GM12878 (cell line): ENCODE measurements around the gene SCN7A.

Experiments used
- CEBPB ChIP-seq, 2 experiments: fragments of 150-350 bp in 1 of 2; IDR thresholded peaks; 2 replicates each; pipeline ENCODE4 v1.6.1; 2012 to 2014; ENCODE audit warnings: low read depth in 2 of 2, low read length in 2 of 2, borderline replicate concordance in 1 of 2, inconsistent platforms in 1 of 2
- CHD1 ChIP-seq: IDR thresholded peaks from 2 replicates; pipeline ENCODE4 v1.6.1; 2012; ENCODE audit warnings: low read depth, low read length, improper control_type of control experiment
- CREM ChIP-seq: IDR thresholded peaks from 2 replicates; pipeline ENCODE4 v1.6.1; 2014; ENCODE audit warnings: antibody characterized with exemption, low read depth
- CTCF ChIP-seq, 3 experiments: IDR thresholded peaks in 2 of 3; conservative IDR thresholded peaks in 1 of 3; 2 replicates each; pipeline ENCODE4 v1.5.1; 2011; ENCODE audit warnings: low read depth in 3 of 3, low read length in 3 of 3, mild to moderate bottlenecking in 3 of 3, control low read depth in 2 of 3, moderate library complexity in 2 of 3, inconsistent platforms in 1 of 3, mixed read lengths in 1 of 3; ENCODE audit not compliant: control insufficient read depth in 2 of 3, insufficient read depth in 1 of 3; ENCODE audit errors: extremely low read depth in 1 of 3
- IRF3 ChIP-seq: fragments of 450-650 bp; IDR thresholded peaks from 2 replicates; pipeline ENCODE4 v1.6.1; 2014; ENCODE audit warnings: mild to moderate bottlenecking
- PKNOX1 ChIP-seq: fragments of 450-650 bp; IDR thresholded peaks from 2 replicates; pipeline ENCODE4 v1.6.1; 2016; ENCODE audit warnings: mild to moderate bottlenecking
- POLR2AphosphoS5 ChIP-seq: IDR thresholded peaks from 2 replicates; pipeline ENCODE4 v1.6.1; 2011; ENCODE audit warnings: mild to moderate bottlenecking, low read length, inconsistent platforms
- RELA ChIP-seq: fragments of 450-650 bp; IDR thresholded peaks from 2 replicates; pipeline ENCODE4 v1.8.0; 2014; ENCODE audit warnings: borderline replicate concordance; ENCODE audit not compliant: partially characterized antibody
- REST ChIP-seq: IDR thresholded peaks from 2 replicates; pipeline ENCODE4 v1.6.1; 2012; ENCODE audit warnings: mild to moderate bottlenecking, low read depth, low read length
- STAT3 ChIP-seq: IDR thresholded peaks from 2 replicates; pipeline ENCODE4 v1.6.1; 2011; ENCODE audit warnings: low read depth, low read length, improper control_type of control experiment
- ZNF384 ChIP-seq: IDR thresholded peaks from 2 replicates; pipeline ENCODE4 v1.6.1; 2012; ENCODE audit warnings: low read depth, mild to moderate bottlenecking, low read length, improper control_type of control experiment, borderline replicate concordance
- TF ChIP-seq, protein P1 (sequence below): fragments of 450-650 bp; IDR thresholded peaks from 2 replicates; pipeline ENCODE4 v1.6.1; 2016; ENCODE audit warnings: mild to moderate bottlenecking, moderate library complexity, borderline replicate concordance
- TF ChIP-seq, protein P2 (sequence below): fragments of 150-350 bp; IDR thresholded peaks from 2 replicates; pipeline ENCODE4 v1.6.1; 2014; ENCODE audit warnings: mild to moderate bottlenecking, low read depth, low read length
- TF ChIP-seq, protein P3 (sequence below): IDR thresholded peaks from 2 replicates; pipeline ENCODE4 v1.6.1; 2012; ENCODE audit warnings: low read depth, low read length, improper control_type of control experiment

- TF ChIP-seq CTCF (IDR thresholded peaks at IDR 0.05 in 2 of 3, conservative IDR thresholded peaks at IDR 0.05 in 1 of 3; ENCODE audit: control insufficient read depth in 2 of 3, extremely low read depth in 1 of 3, insufficient read depth in 1 of 3, low read depth in 3 of 3, low read length in 3 of 3), result no peak
- TF ChIP-seq, protein P1, sequence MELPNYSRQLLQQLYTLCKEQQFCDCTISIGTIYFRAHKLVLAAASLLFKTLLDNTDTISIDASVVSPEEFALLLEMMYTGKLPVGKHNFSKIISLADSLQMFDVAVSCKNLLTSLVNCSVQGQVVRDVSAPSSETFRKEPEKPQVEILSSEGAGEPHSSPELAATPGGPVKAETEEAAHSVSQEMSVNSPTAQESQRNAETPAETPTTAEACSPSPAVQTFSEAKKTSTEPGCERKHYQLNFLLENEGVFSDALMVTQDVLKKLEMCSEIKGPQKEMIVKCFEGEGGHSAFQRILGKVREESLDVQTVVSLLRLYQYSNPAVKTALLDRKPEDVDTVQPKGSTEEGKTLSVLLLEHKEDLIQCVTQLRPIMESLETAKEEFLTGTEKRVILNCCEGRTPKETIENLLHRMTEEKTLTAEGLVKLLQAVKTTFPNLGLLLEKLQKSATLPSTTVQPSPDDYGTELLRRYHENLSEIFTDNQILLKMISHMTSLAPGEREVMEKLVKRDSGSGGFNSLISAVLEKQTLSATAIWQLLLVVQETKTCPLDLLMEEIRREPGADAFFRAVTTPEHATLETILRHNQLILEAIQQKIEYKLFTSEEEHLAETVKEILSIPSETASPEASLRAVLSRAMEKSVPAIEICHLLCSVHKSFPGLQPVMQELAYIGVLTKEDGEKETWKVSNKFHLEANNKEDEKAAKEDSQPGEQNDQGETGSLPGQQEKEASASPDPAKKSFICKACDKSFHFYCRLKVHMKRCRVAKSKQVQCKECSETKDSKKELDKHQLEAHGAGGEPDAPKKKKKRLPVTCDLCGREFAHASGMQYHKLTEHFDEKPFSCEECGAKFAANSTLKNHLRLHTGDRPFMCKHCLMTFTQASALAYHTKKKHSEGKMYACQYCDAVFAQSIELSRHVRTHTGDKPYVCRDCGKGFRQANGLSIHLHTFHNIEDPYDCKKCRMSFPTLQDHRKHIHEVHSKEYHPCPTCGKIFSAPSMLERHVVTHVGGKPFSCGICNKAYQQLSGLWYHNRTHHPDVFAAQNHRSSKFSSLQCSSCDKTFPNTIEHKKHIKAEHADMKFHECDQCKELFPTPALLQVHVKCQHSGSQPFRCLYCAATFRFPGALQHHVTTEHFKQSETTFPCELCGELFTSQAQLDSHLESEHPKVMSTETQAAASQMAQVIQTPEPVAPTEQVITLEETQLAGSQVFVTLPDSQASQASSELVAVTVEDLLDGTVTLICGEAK, result no peak
- no peak for TF ChIP-seq IRF3
- TF ChIP-seq RELA, result no peak
- TF ChIP-seq POLR2AphosphoS5, result no peak
- TF ChIP-seq, protein P2, sequence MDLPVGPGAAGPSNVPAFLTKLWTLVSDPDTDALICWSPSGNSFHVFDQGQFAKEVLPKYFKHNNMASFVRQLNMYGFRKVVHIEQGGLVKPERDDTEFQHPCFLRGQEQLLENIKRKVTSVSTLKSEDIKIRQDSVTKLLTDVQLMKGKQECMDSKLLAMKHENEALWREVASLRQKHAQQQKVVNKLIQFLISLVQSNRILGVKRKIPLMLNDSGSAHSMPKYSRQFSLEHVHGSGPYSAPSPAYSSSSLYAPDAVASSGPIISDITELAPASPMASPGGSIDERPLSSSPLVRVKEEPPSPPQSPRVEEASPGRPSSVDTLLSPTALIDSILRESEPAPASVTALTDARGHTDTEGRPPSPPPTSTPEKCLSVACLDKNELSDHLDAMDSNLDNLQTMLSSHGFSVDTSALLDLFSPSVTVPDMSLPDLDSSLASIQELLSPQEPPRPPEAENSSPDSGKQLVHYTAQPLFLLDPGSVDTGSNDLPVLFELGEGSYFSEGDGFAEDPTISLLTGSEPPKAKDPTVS, result no peak
- no peak for TF ChIP-seq CEBPB (IDR thresholded peaks at IDR 0.05; ENCODE audit: borderline replicate concordance in 1 of 2, low read depth in 2 of 2, low read length in 2 of 2)
- no peak for TF ChIP-seq CREM
- TF ChIP-seq STAT3, result no peak
- TF ChIP-seq PKNOX1, result no peak
- TF ChIP-seq, protein P3, sequence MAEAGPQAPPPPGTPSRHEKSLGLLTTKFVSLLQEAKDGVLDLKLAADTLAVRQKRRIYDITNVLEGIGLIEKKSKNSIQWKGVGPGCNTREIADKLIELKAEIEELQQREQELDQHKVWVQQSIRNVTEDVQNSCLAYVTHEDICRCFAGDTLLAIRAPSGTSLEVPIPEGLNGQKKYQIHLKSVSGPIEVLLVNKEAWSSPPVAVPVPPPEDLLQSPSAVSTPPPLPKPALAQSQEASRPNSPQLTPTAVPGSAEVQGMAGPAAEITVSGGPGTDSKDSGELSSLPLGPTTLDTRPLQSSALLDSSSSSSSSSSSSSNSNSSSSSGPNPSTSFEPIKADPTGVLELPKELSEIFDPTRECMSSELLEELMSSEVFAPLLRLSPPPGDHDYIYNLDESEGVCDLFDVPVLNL, result no peak
- no peak for TF ChIP-seq CHD1
- no peak for TF ChIP-seq REST
- TF ChIP-seq ZNF384, result no peak
Observed at GRCh38 chr2:166463640-166464039, 30.4 kb downstream of the SCN7A start.
